GM19239 (cell line): ENCODE results near the gene PPP2R5D.
"Not testable (repeated sequence)": the region's sequence is repeated elsewhere in the genome, so short reads cannot be mapped to it uniquely, and the experiment has no call there.

ENCODE experiments used
- DNase-seq: peaks from one replicate; pipeline ENCODE4 v3.0.0; 2011; ENCODE audit warnings: low spot score; ENCODE audit not compliant: insufficient read length
- FAIRE-seq: peaks from 2 replicates; lab custom pipeline; 2011; peaks lifted over from hg19 to GRCh38; lab: Jason Lieb, UNC

Gene PPP2R5D

GRCh38 chr6:42984001-42984923 lies at the start of gene PPP2R5D:
PPP2R5D (plus strand) TSS chr6:42984570; CDS start chr6:42984678, 108 bp downstream.
- peak; percentile 89 for FAIRE-seq
- peak; percentile 92 for DNase-seq

GRCh38 chr6:42935322-42935721 lies 49.0 kb upstream of the PPP2R5D start:
- DNase-seq (no peak), FAIRE-seq (no peak)

GRCh38 chr6:42936398-42936797 lies 48.0 kb upstream of the PPP2R5D start:
- FAIRE-seq (no peak), DNase-seq (no peak)

GRCh38 chr6:42937548-42938427 lies 46.6 kb upstream of the PPP2R5D start:
- FAIRE-seq (no peak), DNase-seq (no peak)

- DNase-seq (no peak), FAIRE-seq (no peak)
Observed at GRCh38 chr6:42938428-42938796, 46.0 kb upstream of the PPP2R5D start.

GRCh38 chr6:42938987-42939809 lies 45.2 kb upstream of the PPP2R5D start:
- DNase-seq: no peak
- no peak for FAIRE-seq

GRCh38 chr6:42939810-42940167 lies 44.6 kb upstream of the PPP2R5D start:
- DNase-seq (no peak), FAIRE-seq (no peak)

- no peak for DNase-seq
- FAIRE-seq: no peak
Observed at GRCh38 chr6:42940493-42941045, 43.8 kb upstream of the PPP2R5D start.

GRCh38 chr6:42941356-42941755 lies 43.0 kb upstream of the PPP2R5D start:
- not testable (repeated sequence) for FAIRE-seq, DNase-seq

- DNase-seq (no peak), FAIRE-seq (no peak)
Observed at GRCh38 chr6:42942444-42942843, 41.9 kb upstream of the PPP2R5D start.

- FAIRE-seq (no peak), DNase-seq (no peak)
Observed at GRCh38 chr6:42947950-42948349, 36.4 kb upstream of the PPP2R5D start.

- no peak for FAIRE-seq
Observed at GRCh38 chr6:42952389-42952788, 32.0 kb upstream of the PPP2R5D start.

GRCh38 chr6:42954405-42954804 lies 30.0 kb upstream of the PPP2R5D start:
- FAIRE-seq: not testable (repeated sequence)

More at GRCh38 chr6:42952389-42952788, 32.0 kb upstream of the PPP2R5D start:
- DNase-seq: no peak

GRCh38 chr6:42958125-42958524 lies 26.2 kb upstream of the PPP2R5D start:
- FAIRE-seq (no peak), DNase-seq (no peak)

More at GRCh38 chr6:42954405-42954804, 30.0 kb upstream of the PPP2R5D start:
- DNase-seq: not testable (repeated sequence)

- no peak for DNase-seq
- FAIRE-seq: no peak
Observed at GRCh38 chr6:42959917-42960242, 24.5 kb upstream of the PPP2R5D start.

- no peak for FAIRE-seq
- DNase-seq: peak; percentile 43
Observed at GRCh38 chr6:42960243-42961019, 23.9 kb upstream of the PPP2R5D start, which contains the start of gene GNMT. GNMT (plus strand) TSS chr6:42960754; CDS start chr6:42960768, 14 bp downstream.

- DNase-seq (no peak), FAIRE-seq (no peak)
Observed at GRCh38 chr6:42961020-42961470, 23.3 kb upstream of the PPP2R5D start.

GRCh38 chr6:42962096-42962495 lies 22.3 kb upstream of the PPP2R5D start:
- DNase-seq: no peak
- FAIRE-seq: no peak
